GM18499 (cell line): ENCODE measurements around the gene CHST2.

Experiments used
- ATAC-seq: cut with Tn5 transposase; IDR thresholded peaks from one replicate; pipeline ENCODE4 v1.9.1; 2021; ENCODE audit warnings: moderate number of reproducible peaks; ENCODE audit not compliant: insufficient read depth, unreplicated experiment

Gene CHST2

GRCh38 chr3:143095813-143096212 lies 23.8 kb upstream of the CHST2 start:
- no peak for ATAC-seq

GRCh38 chr3:143098032-143098764 lies 21.4 kb upstream of the CHST2 start:
- no peak for ATAC-seq

- no peak for ATAC-seq
Observed at GRCh38 chr3:143099210-143099609, 20.4 kb upstream of the CHST2 start.

- ATAC-seq = no peak
Observed at GRCh38 chr3:143099690-143100089, 19.9 kb upstream of the CHST2 start.

GRCh38 chr3:143100451-143100850 lies 19.1 kb upstream of the CHST2 start:
- no peak for ATAC-seq

GRCh38 chr3:143101792-143102381 lies 17.7 kb upstream of the CHST2 start:
- no peak for ATAC-seq

GRCh38 chr3:143103652-143104051 lies 15.9 kb upstream of the CHST2 start:
- ATAC-seq = no peak

- ATAC-seq = no peak
Observed at GRCh38 chr3:143105170-143105569, 14.4 kb upstream of the CHST2 start.

GRCh38 chr3:143109861-143110260 lies 9.7 kb upstream of the CHST2 start:
- no peak for ATAC-seq

GRCh38 chr3:143110371-143110770 lies 9.2 kb upstream of the CHST2 start:
- no peak for ATAC-seq

GRCh38 chr3:143118630-143119008 lies 952 bp upstream of the CHST2 start:
- ATAC-seq = no peak

GRCh38 chr3:143119974-143120715 lies 574 bp downstream of the CHST2 start:
- peak; percentile 2 for ATAC-seq

GRCh38 chr3:143120716-143121240 lies 1.2 kb downstream of the CHST2 start:
- peak; percentile 28 for ATAC-seq

GRCh38 chr3:143121241-143122088 lies 1.9 kb downstream of the CHST2 start:
- peak; percentile 13 for ATAC-seq

- no peak for ATAC-seq
Observed at GRCh38 chr3:143122089-143122430, 2.5 kb downstream of the CHST2 start.

- no peak for ATAC-seq
Observed at GRCh38 chr3:143122608-143123352, 3.2 kb downstream of the CHST2 start.

GRCh38 chr3:143123353-143123984 lies 3.9 kb downstream of the CHST2 start:
- no peak for ATAC-seq

- no peak for ATAC-seq
Observed at GRCh38 chr3:143124601-143125520, 5.3 kb downstream of the CHST2 start.
